ENCODE data around the gene TRAIP.

DNA sequence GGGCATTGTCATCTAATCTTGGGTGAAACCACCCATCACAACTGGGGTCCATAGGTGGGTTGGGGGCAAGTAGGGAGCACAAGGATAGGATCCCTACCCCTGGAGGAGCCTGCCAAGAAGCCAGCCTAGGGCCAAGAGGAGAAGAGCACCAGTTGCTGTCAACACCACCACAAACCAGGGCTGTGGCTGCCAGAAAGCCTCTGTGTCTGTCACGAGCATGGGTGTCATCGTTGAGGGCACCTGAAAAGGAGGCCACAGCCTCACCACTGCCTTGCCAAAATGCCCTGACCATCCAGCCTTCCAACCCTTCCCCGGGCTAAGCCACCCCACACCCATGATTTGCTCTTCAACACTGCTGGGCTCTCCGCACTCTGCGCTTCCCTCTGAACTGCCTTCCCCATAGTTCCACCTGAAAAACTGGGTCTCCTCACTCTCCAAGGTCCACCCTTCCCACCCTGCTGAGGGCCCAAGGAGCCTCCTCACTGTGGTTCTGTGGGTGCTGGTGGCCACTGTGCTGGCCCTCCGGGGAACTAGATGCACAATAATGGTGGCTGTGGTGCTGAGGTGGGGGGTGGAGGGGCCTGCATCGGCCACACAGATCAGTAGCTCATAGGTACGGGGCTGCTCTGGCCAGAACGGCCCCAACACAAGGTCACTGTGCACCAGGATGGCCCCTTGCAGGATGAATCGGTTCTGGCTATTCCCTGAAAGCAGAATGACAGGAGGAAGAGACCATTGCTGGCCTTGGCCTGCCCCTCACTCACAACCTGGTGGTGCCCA, 63.8 kb downstream of the TRAIP start:
- TF ChIP-seq, protein P1, sequence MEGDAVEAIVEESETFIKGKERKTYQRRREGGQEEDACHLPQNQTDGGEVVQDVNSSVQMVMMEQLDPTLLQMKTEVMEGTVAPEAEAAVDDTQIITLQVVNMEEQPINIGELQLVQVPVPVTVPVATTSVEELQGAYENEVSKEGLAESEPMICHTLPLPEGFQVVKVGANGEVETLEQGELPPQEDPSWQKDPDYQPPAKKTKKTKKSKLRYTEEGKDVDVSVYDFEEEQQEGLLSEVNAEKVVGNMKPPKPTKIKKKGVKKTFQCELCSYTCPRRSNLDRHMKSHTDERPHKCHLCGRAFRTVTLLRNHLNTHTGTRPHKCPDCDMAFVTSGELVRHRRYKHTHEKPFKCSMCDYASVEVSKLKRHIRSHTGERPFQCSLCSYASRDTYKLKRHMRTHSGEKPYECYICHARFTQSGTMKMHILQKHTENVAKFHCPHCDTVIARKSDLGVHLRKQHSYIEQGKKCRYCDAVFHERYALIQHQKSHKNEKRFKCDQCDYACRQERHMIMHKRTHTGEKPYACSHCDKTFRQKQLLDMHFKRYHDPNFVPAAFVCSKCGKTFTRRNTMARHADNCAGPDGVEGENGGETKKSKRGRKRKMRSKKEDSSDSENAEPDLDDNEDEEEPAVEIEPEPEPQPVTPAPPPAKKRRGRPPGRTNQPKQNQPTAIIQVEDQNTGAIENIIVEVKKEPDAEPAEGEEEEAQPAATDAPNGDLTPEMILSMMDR (conservative IDR thresholded peaks at IDR 0.05): no peak
- no peak for TF ChIP-seq ZFX (IDR thresholded peaks at IDR 0.05)
